HG03025 (cell line): Measurements from ENCODE around the gene TMTC1.
"Not testable (repeated sequence)": the region's sequence is repeated elsewhere in the genome, so short reads cannot be mapped to it uniquely, and the experiment has no call there.

Source experiments
- ATAC-seq: cut with Tn5 transposase; IDR thresholded peaks from one replicate; pipeline ENCODE4 v1.9.1; 2021; ENCODE audit warnings: mild to moderate bottlenecking, moderate library complexity; ENCODE audit not compliant: unreplicated experiment, low FRiP score

TMTC1 gene

GRCh38 chr12:29681370-29681769 is 102.4 kb downstream of the TMTC1 start:
- no peak for ATAC-seq

DNA sequence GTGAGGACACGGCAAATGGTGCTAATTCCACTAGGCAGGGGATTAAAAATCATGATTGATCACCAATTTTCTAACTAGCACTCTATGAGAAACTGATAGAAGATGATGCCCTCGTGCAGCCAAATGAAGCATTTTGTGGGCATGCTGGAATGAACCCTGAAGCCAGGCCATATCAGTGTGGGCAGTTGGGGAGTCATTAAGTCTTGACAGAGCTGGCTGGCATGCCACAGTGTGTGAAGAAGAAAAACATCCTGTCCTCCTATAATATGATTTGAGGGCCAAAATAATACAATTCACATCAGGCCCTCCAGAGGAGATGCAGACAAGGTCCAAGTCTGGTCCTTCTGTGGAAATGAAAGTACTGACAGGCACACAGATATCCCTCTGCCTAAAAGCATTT is 107.1 kb downstream of the TMTC1 start:
- no peak for ATAC-seq

GRCh38 chr12:29674463-29674862 is 109.3 kb downstream of the TMTC1 start:
- ATAC-seq = no peak

- ATAC-seq = no peak
Measured at GRCh38 chr12:29673346-29673745, 110.4 kb downstream of the TMTC1 start.

DNA sequence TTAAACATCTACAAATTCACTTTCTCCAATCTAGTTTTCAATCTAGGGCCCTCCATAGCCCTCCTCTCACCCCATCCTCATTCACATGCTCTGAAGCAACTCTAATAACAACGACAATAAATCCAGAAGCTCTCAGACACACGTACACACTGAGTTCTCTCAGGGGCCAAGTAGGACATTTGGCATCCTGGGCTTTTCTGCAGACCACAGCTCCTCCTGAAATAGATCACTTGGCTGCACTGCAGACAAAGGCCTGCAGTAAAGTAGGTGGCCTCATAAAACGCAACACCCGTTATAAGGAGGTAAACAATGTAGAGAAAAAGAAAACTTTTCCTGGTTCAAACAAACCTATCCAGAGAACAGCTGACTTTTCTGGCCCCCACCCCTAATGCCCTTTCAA is 111.2 kb downstream of the TMTC1 start:
- no peak for ATAC-seq

DNA sequence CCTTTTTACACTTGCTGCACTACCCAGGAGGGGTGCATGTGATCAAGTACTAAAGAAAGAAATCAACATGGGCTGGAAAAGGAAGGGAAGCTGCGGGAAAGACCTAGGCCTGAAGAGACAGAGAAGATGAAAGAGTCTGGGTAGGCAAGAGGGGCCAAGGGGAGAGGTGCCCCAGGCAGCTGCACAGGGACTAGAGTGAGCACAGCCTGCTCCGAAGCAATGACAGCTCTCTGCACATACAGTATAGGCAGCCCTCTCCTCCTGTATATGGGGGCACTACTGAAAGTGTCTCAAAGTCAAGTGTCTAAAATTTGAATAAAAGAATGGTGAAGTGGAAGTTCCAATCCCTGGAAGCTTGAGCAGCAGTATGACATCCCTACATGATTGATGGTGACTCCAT is 112.0 kb downstream of the TMTC1 start:
- ATAC-seq = no peak

- ATAC-seq = no peak
Measured at GRCh38 chr12:29667011-29667410, 116.7 kb downstream of the TMTC1 start.

DNA sequence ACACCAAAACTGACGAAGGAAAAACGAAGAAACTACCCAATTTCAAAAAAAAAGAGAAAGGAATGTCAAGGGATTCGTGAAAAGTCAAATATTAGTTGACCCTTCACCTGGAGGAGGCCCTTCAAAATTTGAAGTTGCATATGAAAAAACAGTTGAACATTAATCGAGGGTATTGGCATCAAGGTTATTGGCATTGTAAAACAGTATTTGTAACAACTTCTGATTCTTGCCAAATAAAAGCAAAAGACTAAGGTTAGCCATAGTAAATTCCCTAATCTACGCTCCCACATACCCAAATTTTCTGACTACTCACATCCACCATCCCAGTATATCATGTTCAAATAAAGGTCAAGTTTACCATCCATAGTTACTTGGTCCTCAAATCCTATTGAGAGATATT is 118.6 kb downstream of the TMTC1 start:
- no peak for ATAC-seq

DNA sequence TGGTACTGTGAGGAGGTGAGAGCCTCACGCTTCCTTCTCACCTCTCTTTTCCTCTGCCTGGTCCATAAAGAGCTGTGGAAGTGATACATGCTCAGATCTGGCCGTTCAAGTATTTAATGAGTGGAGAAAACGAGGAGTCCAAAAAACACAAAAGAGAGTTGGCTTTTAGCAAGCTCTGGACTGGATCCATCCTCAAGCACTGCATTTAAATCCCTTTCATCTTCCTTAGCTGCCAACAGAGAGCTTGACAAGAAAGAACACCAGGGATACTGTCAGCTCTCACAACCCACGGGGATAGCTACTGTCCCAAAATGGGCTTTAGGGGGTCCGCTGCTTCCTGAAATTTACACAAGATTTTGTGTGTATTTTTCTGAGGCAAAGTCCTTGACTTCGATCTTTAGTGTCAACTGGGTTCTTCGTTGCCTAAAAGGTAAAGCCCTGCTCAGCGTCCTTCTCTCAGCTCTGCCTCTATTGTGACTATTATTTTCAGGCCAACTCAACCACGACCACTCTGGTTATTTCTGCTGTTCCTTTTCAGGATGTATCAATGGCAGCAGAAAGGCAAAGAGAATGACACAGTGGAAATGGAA is 120.9 kb downstream of the TMTC1 start:
- no peak for ATAC-seq

- no peak for ATAC-seq
Measured at GRCh38 chr12:29660847-29661246, 122.9 kb downstream of the TMTC1 start.

DNA sequence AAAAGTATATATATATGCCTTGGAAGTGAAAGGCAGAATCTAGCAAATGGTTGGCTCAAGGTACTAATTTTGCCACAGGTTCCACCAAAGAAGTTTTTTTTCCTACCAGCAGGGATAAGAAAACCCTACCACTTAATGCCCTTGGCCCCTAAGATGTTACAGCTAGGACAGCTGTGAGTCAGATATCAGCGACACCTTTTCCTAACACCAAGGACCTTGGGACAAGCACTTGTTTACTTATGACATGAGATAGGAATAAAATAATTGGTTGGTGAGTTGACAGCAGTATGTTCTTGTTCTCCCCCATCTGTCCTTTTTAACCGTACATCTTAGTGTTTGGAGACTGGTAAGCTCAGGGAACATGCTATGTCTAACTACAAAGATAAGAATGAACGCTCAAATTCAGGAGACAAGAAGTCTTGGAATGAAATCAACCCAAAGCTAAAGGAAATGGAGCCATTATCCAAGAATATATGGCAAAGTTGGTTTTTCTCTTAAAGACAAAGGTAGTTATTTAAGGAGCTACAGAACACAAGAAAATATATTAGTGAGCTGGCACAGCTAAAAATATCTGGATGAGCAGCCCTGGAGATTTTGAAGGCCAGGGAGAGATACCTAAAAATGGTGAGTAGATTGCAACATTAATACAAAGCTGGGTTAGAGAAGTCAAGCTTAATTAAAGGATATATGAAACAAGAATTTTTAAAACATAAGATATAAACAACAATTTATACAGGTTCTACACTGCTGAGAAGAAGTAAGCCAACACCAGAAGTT is 126.8 kb downstream of the TMTC1 start:
- no peak for ATAC-seq

DNA sequence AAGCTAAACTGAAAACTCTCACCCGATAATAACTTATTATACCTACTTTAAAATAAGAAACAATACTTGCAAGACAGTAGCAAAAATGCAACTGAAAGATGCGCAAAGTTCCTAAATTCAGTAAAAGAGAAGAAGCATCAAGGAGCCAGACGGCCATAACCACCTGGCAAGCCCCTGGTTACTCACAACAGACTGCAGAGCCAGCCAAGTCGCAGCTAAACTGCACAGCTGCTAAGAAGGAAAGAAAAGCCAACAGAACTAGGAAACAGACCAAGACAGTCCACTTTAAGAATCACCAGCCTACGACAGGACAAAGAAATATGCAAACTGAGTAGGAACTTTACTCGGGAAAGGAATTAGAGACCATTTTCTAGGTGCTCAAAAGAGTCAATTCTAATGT is 127.9 kb downstream of the TMTC1 start:
- ATAC-seq = no peak

GRCh38 chr12:29653286-29653685 is 130.5 kb downstream of the TMTC1 start:
- no peak for ATAC-seq

- ATAC-seq = no peak
Measured at GRCh38 chr12:29650371-29650770, 133.4 kb downstream of the TMTC1 start.

GRCh38 chr12:29649722-29650121 is 134.0 kb downstream of the TMTC1 start:
- ATAC-seq = no peak

- no peak for ATAC-seq
Measured at GRCh38 chr12:29644536-29645162, 139.1 kb downstream of the TMTC1 start.

DNA sequence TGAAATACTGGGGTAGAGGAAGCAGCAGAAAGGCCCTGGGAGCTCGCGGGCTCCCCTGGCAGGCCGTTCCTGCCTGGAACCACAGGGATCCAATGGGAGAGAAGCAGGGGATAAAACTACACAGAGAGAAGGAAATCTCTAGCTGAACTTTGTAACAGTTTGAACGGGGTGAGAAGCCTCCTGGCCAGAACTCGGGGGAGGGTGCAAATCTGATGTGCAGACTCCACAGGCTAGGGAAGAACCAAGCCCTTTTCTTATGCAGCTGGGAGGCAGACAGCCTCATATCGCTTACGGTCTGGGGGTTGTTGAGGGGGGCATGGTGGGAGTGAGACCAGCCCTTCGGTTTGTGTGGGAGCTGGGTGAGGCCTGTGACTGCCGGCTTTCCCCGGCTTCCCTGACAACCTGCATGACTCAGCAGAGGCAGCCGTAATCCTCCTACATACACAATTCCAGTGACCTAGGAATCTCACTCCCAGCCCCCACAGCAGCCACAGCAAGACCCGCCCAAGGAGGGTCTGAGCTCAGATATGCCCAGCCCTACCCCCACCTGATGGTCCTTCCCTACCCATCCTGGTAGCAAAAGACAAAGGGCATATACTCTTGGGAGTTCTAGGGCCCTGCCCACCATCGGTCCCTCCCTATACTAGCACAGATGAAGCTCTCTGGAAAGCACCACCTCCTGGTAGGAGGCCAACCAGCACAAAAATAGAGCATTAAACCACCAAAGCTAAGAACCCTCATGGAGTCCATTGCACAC is 143.0 kb downstream of the TMTC1 start:
- ATAC-seq = no peak

GRCh38 chr12:29639893-29640495 is 143.7 kb downstream of the TMTC1 start:
- ATAC-seq = no peak

DNA sequence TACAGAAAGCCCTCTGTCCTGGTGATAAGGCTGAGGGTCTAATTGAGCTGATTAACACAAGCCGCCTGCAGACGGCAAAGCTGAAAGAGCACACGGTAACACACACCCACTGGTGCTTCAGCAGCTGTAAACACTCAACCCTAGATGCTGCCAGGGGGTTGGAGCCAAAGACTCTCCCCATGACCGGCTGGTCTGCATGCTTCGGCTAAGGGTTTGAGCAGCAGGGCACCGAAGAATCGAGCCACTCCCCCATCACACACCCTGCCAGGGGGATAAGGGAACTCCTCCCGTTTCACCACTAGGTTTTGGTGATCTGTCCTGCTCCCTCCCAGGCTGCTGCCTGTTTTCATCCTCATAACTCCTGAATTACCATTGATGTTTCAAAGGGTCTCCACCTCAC is 145.2 kb downstream of the TMTC1 start:
- ATAC-seq = no peak

- ATAC-seq = no peak
Measured at GRCh38 chr12:29634057-29634456, 149.7 kb downstream of the TMTC1 start.

- ATAC-seq = not testable (repeated sequence)
Measured at GRCh38 chr12:29630164-29630563, 153.6 kb downstream of the TMTC1 start.
